ENCODE data around the gene SRP54. TPM values are rescaled to one million over a fixed set of nuclear protein-coding genes. Genes with fewer than 3 reads are reported as not detected.
"Not testable (repeated sequence)": the region's sequence is repeated elsewhere in the genome, so short reads cannot be mapped to it uniquely, and the experiment has no call there.

SRP54 gene
- total RNA-seq, 4 donors from 2014 or later: 40.5 to 48.9 (median 47.1) TPM

DNA sequence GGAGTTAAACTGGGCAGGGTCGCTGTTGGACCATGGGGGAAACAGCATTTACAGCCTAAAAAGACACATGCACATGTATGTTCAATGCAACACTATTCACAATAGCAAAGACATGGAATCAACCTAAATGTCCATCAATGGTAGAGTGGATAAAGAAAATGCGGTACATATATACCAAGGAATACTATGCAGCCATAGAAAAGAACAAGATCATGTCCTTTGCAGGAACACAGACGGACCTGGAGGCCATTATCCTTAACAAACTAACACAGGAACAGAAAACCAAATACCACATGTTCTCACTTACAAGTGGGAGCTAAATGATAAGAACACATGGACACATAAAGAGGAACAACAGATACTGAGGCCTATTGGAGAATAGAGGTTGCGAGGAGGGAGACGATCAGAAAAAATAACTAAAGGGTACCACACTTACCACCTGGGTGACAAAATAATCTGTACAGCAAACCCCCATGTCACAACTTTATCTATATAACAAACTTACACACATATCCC, 25.0 kb upstream of the SRP54 start:
- no peak for ATAC-seq

GRCh38 chr14:34962106-34962505, 20.7 kb upstream of the SRP54 start:
- H3K4me1 ChIP-seq, H3K27ac ChIP-seq, ATAC-seq, H3K9me3 ChIP-seq, H3K4me3 ChIP-seq, H3K27me3 ChIP-seq: not testable (repeated sequence)
- WGBS, 2 donors (ENCODE audit: low coverage in 1 of 2): 98% methylated on average over 4 of the region's 5 CpGs; no CpG with 5 or more reads in 1 of the 2 donors
- H3K36me3 ChIP-seq: peaks cover 0 to 56% of the 10 kb centered on the region in 2 donors

More for the DNA sequence above, 25.0 kb upstream of the SRP54 start:
- H3K9me3 ChIP-seq: no peaks in the 10 kb centered on the region
- no peak for TF ChIP-seq CTCF (IDR thresholded peaks at IDR 0.05)
- TF ChIP-seq POLR2AphosphoS5 (IDR thresholded peaks at IDR 0.05): no peak
- no peak for TF ChIP-seq EP300 (IDR thresholded peaks at IDR 0.05)
- no peak for TF ChIP-seq POLR2A (IDR thresholded peaks at IDR 0.05)
- no peak overlapping the region for H3K4me3 ChIP-seq
- no peaks in the 10 kb centered on the region for H3K4me1 ChIP-seq
- 97% methylated on average over 4 to 5 of the region's 5 CpGs for WGBS, 2 donors (ENCODE audit: low coverage in 1 of 2)
- no peak overlapping the region for H3K27ac ChIP-seq
- peaks cover 0 to 67% of the 10 kb centered on the region in 2 donors for H3K36me3 ChIP-seq
- H3K27me3 ChIP-seq: no peaks in the 10 kb centered on the region

GRCh38 chr14:34964977-34965764, 17.6 kb upstream of the SRP54 start:
- peaks cover 0 to 59% of the 10 kb centered on the region in 2 donors for H3K36me3 ChIP-seq
- WGBS, 2 donors (ENCODE audit: low coverage in 1 of 2): 76 to 89% methylated on average over 2 of the region's 2 CpGs
- H3K4me3 ChIP-seq: no peak overlapping the region
- no peak overlapping the region for H3K27ac ChIP-seq
- H3K9me3 ChIP-seq: no peaks in the 10 kb centered on the region
- H3K4me1 ChIP-seq: no peaks in the 10 kb centered on the region
- TF ChIP-seq EP300 (IDR thresholded peaks at IDR 0.05): no peak
- no peak for TF ChIP-seq POLR2AphosphoS5 (IDR thresholded peaks at IDR 0.05)
- no peak for TF ChIP-seq POLR2A (IDR thresholded peaks at IDR 0.05)
- no peak for TF ChIP-seq CTCF (IDR thresholded peaks at IDR 0.05)
- no peaks in the 10 kb centered on the region for H3K27me3 ChIP-seq
- ATAC-seq: no peak

GRCh38 chr14:34965912-34966311, 16.9 kb upstream of the SRP54 start:
- H3K4me3 ChIP-seq: no peak overlapping the region
- no peak for ATAC-seq
- H3K27me3 ChIP-seq: no peaks in the 10 kb centered on the region
- no peak for TF ChIP-seq CTCF (IDR thresholded peaks at IDR 0.05)
- no peak for TF ChIP-seq POLR2A (IDR thresholded peaks at IDR 0.05)
- no peak for TF ChIP-seq POLR2AphosphoS5 (IDR thresholded peaks at IDR 0.05)
- no peak for TF ChIP-seq EP300 (IDR thresholded peaks at IDR 0.05)
- no peaks in the 10 kb centered on the region for H3K4me1 ChIP-seq
- no peak overlapping the region for H3K27ac ChIP-seq
- H3K9me3 ChIP-seq: no peaks in the 10 kb centered on the region
- peaks cover 0 to 54% of the 10 kb centered on the region in 2 donors for H3K36me3 ChIP-seq
- 87 to 100% methylated on average over 2 to 4 of the region's 4 CpGs for WGBS, 2 donors (ENCODE audit: low coverage in 1 of 2)

DNA sequence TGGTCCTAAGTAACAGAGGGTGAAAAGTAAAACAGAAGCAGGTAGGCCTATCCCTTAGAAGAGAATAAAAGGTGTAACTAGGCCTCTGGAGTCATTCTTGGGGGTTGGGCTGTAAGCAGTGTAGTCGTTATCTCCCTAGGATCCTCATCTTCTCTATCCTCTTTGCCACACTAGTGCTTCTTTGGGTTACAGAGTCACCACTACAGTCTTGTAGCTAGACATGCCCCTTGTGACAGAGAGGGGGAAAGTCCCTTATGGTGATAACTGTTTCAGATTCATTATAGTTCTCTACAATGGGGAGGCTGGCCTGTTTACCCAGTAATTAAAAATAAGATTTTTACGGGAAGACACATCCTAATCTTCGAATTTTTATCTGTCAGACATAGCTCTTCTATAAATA, 16.4 kb upstream of the SRP54 start:
- WGBS, 2 donors (ENCODE audit: low coverage in 1 of 2): 86 to 88% methylated on average over 3 of the region's 3 CpGs

More for the DNA sequence above, 16.4 kb upstream of the SRP54 start:
- Histone ChIP-seq H3K27me3 (no peaks in the 10 kb centered on the region), H3K36me3 (peaks cover 0 to 54% of the 10 kb centered on the region in 2 donors), H3K9me3 (no peaks in the 10 kb centered on the region), H3K4me3 (no peak overlapping the region), H3K27ac (no peak overlapping the region), H3K4me1 (no peaks in the 10 kb centered on the region)
- TF ChIP-seq POLR2A (IDR thresholded peaks at IDR 0.05) (no peak), POLR2AphosphoS5 (IDR thresholded peaks at IDR 0.05) (no peak), CTCF (IDR thresholded peaks at IDR 0.05) (no peak), EP300 (IDR thresholded peaks at IDR 0.05) (no peak)
- ATAC-seq: no peak

Measured in gastroesophageal sphincter (tissue), 4 donors.